Activated CD4-positive, alpha-beta T cell treated with anti-CD3 and anti-CD28 coated beads, Interleukin-2, amount 10 ng/mL, durations not matched to agents 7 days and 5 days (primary cell): ENCODE results near the gene OR10A3. TPM values are rescaled to one million over a fixed set of nuclear protein-coding genes. Genes with fewer than 3 reads are reported as not detected.

Experiments used
- CTCF ChIA-PET: fragments of 350-600 bp; sonication (Branson Sonifier 250); formaldehyde crosslinking; loops from one replicate; lab custom pipeline; 2021; ENCODE audit warnings: antibody characterized with exemption; lab: Charles Lee
- POLR2A ChIA-PET: fragments of 350-600 bp; sonication (Branson Sonifier 250); formaldehyde crosslinking; loops from one replicate; lab custom pipeline; 2021; ENCODE audit warnings: antibody characterized with exemption; lab: Charles Lee
- DNase-seq: peaks from one replicate; pipeline ENCODE4 v3.0.0-alpha.2; 2020
- H3K27ac Mint-ChIP-seq: one replicate; pipeline ENCODE4 v1.8.0; 2021; ENCODE audit warnings: mild to moderate bottlenecking, moderate library complexity, mixed read lengths
- H3K27me3 Mint-ChIP-seq: one replicate; pipeline ENCODE4 v1.8.0; 2021; ENCODE audit warnings: mixed read lengths
- H3K36me3 Mint-ChIP-seq: one replicate; pipeline ENCODE4 v1.8.0; 2021; ENCODE audit warnings: low read depth, mixed read lengths
- H3K4me1 Mint-ChIP-seq: one replicate; pipeline ENCODE4 v1.8.0; 2021; ENCODE audit warnings: mixed read lengths
- H3K4me3 Mint-ChIP-seq: one replicate; pipeline ENCODE4 v1.8.0; 2021; ENCODE audit warnings: mild to moderate bottlenecking, moderate library complexity, mixed read lengths
- H3K9me3 Mint-ChIP-seq: one replicate; pipeline ENCODE4 v1.8.0; 2021; ENCODE audit warnings: mixed read lengths
- total RNA-seq, 2 experiments: library from RNA; stranded (reverse); gene quantifications; one replicate each; pipeline ENCODE4 v1.2.3, GENCODE V29; 2021

OR10A3 gene
- total RNA-seq, 2 experiments from 2014 or later, result not detected

DNA sequence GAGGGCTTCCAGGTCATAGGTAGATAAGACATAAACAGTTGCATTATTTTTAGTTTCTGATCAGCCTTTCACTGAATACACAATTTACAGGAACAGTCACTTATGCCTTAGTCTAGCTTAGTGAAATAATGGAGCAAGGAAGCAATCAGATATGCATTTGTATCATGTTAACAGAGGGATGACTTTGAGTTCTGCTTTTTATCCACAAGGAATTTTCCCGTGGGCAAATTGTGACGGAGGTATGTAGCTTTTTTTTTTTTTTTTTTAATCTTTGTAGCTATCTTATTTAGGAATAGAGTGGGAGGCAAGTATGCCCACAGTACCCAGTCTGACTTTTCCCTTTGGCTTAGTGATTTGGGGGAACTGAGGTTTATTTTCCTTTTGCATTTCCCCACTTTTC, 27.2 kb upstream of the OR10A3 start:
- H3K27me3 Mint-ChIP-seq, result peaks cover 5% of the 10 kb centered on the region
- H3K9me3 Mint-ChIP-seq, result no peaks in the 10 kb centered on the region
- no peaks in the 10 kb centered on the region for H3K4me1 Mint-ChIP-seq
- POLR2A ChIA-PET, result no interaction called here
- CTCF ChIA-PET, result interaction anchor here (1.5 kb wide), 1 partner anchor 19 kb away, joined by 3 read pairs; the partner anchor contains the start of gene EIF3F
- no peak overlapping the region for H3K27ac Mint-ChIP-seq
- no peaks in the 10 kb centered on the region for H3K36me3 Mint-ChIP-seq
- DNase-seq, result no peak
- no peak overlapping the region for H3K4me3 Mint-ChIP-seq

DNA sequence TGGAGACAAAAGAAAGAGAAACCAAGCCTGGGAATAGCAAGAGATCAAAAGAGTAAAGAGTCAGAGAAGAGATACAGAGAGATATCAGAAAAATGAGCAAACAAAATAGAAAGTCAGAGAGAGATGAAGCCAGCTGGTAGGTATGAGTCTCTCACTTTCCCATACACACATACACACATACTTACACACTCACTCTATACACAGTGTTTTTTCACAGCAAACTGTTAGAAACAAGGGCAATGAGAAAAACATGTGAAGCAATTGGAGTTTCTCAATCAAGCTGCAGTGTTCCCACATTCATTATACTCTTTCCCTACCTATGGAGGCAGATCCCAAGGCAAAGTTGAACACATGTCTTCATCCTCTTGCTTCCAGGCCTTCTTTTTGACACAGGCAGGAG, 26.3 kb upstream of the OR10A3 start:
- no peaks in the 10 kb centered on the region for H3K36me3 Mint-ChIP-seq
- ChIA-PET POLR2A (no interaction called here), CTCF (interaction anchor here (1.5 kb wide), 1 partner anchor 19 kb away, joined by 3 read pairs; the partner anchor contains the start of gene EIF3F)
- peaks cover 5% of the 10 kb centered on the region for H3K27me3 Mint-ChIP-seq
- H3K4me3 Mint-ChIP-seq, result no peak overlapping the region
- H3K27ac Mint-ChIP-seq, result no peak overlapping the region
- DNase-seq, result no peak
- H3K9me3 Mint-ChIP-seq, result no peaks in the 10 kb centered on the region
- H3K4me1 Mint-ChIP-seq, result no peaks in the 10 kb centered on the region

DNA sequence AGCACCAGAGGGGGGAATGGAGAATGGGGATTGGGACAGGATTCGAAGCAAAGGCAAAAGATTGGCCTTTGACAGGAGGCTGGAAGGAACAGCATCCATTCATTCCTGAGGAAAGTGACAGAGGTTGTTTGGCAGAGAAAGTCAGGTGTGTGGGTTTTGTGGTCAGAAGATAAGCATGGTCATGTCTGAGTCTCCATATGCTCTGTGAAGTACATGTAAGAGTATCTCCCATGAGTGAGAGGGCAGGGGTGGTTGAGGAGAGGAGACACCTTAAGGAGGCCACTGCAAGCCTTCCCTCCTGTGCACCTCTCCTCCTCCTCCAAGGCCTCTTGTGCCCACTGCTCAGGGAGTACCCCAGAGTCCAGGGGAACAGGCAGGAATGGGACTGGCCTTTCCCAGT, 25.6 kb upstream of the OR10A3 start:
- CTCF ChIA-PET, result no interaction called here
- H3K9me3 Mint-ChIP-seq, result no peaks in the 10 kb centered on the region
- DNase-seq, result no peak
- POLR2A ChIA-PET, result no interaction called here
- no peak overlapping the region for H3K4me3 Mint-ChIP-seq
- no peak overlapping the region for H3K27ac Mint-ChIP-seq
- no peaks in the 10 kb centered on the region for H3K36me3 Mint-ChIP-seq
- peaks cover 5% of the 10 kb centered on the region for H3K27me3 Mint-ChIP-seq
- H3K4me1 Mint-ChIP-seq, result no peaks in the 10 kb centered on the region

DNA sequence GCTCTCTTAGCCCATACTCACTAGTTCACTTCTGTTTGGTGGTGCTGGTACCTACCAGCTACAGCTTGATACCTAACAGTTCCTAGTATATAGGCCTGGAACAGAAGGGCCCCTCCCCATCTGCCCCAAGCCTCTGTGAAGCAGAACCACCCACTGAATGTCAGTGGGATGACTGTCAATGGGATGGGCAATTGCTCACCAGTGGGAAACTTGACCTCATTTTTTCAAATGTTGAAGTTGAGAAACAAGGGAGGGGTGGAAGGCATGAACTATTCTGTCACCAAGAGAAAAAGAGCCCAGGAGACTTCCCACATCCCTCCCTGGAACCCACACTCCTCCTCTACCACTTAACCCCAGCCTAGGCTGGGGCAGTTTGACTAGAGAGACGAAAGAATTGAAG, 23.9 kb upstream of the OR10A3 start, which contains the start of gene NLRP10:
TSS of gene NLRP10 (minus strand) at position 62 of the 400 bp plus-strand sequence. CDS start 1,952 bp downstream, outside the sequence.
- ChIA-PET CTCF (no interaction called here), POLR2A (no interaction called here)
- Mint-ChIP-seq H3K36me3 (no peaks in the 10 kb centered on the region), H3K27me3 (peaks cover 5% of the 10 kb centered on the region), H3K27ac (no peak within 1 kb of the TSS), H3K4me3 (no peak within 1 kb of the TSS), H3K9me3 (no peaks in the 10 kb centered on the region), H3K4me1 (no peaks in the 10 kb centered on the region)
- DNase-seq, result no peak

DNA sequence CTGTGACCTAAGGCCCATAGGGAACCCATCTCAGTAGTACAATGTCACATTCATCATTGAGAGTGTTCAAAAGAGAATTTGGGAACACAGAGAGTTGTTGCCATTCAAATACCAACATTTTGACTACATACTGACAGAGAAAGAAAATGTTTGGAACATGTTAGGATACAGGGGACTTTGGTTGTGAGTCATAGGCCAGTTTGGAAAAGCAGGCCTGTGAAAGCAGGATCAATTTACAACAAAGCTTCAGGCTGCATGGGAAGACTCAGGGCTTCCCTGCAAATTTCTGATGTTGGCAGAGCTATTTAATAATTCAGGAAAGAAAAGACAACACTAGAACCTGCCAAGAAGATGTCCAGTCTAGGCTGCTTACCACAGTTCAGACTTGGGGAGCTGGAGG, 23.4 kb upstream of the OR10A3 start:
- Mint-ChIP-seq H3K27ac (no peak overlapping the region), H3K9me3 (no peaks in the 10 kb centered on the region), H3K36me3 (no peaks in the 10 kb centered on the region), H3K4me1 (no peaks in the 10 kb centered on the region), H3K4me3 (no peak overlapping the region), H3K27me3 (peaks cover 5% of the 10 kb centered on the region)
- POLR2A ChIA-PET, result no interaction called here
- no peak for DNase-seq
- CTCF ChIA-PET, result interaction anchor here (1.2 kb wide), 1 partner anchor 18 kb away, joined by 3 read pairs; no protein-coding TSS in a partner anchor

DNA sequence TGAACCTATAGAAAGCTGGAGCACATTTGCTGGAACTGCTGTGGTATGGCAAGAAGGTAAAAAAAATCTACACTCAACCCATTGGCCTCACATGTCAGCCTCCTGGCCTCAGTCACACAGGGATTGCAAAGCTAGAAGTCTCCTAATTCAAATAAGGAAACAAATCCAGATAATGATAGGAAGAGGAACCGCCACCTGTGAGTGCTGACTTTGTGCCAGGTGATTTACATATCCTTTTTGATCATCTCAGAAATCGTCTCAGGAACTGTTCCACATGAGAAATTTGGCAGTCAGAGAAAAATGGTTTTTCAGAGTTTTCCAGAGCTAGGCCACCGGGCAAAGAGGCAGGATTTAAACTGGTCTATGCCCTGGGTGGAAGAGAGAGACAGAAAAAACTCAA, 22.8 kb upstream of the OR10A3 start:
- peaks cover 9% of the 10 kb centered on the region for H3K27me3 Mint-ChIP-seq
- H3K4me1 Mint-ChIP-seq, result no peaks in the 10 kb centered on the region
- DNase-seq, result no peak
- no peaks in the 10 kb centered on the region for H3K9me3 Mint-ChIP-seq
- H3K36me3 Mint-ChIP-seq, result no peaks in the 10 kb centered on the region
- H3K27ac Mint-ChIP-seq, result no peak overlapping the region
- ChIA-PET POLR2A (no interaction called here), CTCF (interaction anchor here (1.0 to 1.2 kb wide), 2 partner anchors 10 to 18 kb away, joined by 3 read pairs; no protein-coding TSS in a partner anchor)
- no peak overlapping the region for H3K4me3 Mint-ChIP-seq

DNA sequence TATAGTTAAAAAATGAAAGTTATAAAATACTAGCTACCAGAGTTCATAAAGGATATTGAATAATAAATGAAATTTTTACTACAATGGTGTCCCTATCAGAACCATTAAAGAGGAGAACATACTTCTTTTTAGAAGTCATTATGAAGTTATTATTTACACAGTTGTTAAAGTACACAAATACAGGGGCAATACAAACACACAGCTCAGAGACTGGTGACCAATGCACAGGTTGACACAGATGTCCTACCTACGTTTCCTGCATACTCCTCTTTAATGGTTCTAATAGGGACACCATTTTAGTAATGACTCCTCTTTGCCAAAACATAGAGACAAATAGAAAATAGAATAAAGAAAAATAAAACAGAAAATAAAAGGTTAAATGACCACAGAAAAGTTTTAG, 13.7 kb upstream of the OR10A3 start:
- Mint-ChIP-seq H3K27ac (no peak overlapping the region), H3K36me3 (no peaks in the 10 kb centered on the region), H3K4me3 (no peak overlapping the region)

DNA sequence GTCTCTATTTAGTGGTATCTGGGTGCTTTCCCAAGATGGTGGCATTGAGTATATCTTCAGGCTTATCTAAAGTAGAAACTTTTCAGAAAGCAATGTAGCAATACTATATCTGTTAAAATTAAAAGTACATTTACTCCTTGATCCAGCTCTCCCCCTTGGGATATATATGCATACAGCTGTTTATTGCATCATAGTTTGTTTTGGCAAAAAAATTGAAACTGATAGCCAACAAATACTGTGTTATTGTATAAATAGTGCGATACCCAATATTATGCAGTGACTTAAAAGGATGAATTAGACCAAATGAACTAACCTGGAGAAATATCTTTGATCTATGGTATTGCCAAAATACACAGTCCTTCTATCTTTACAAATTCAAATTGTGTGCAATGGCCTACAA, 8.4 kb upstream of the OR10A3 start:
- ChIA-PET CTCF (no interaction called here), POLR2A (no interaction called here)
- no peaks in the 10 kb centered on the region for H3K9me3 Mint-ChIP-seq
- peaks cover 3% of the 10 kb centered on the region for H3K27me3 Mint-ChIP-seq
- no peak overlapping the region for H3K4me3 Mint-ChIP-seq
- H3K4me1 Mint-ChIP-seq, result no peaks in the 10 kb centered on the region
- DNase-seq, result no peak
- H3K27ac Mint-ChIP-seq, result no peak overlapping the region
- H3K36me3 Mint-ChIP-seq, result no peaks in the 10 kb centered on the region

More for the DNA sequence above, 13.7 kb upstream of the OR10A3 start:
- Mint-ChIP-seq H3K4me1 (no peaks in the 10 kb centered on the region), H3K9me3 (no peaks in the 10 kb centered on the region), H3K27me3 (peaks cover 13% of the 10 kb centered on the region)
- DNase-seq, result no peak
- ChIA-PET POLR2A (no interaction called here), CTCF (no interaction called here)

DNA sequence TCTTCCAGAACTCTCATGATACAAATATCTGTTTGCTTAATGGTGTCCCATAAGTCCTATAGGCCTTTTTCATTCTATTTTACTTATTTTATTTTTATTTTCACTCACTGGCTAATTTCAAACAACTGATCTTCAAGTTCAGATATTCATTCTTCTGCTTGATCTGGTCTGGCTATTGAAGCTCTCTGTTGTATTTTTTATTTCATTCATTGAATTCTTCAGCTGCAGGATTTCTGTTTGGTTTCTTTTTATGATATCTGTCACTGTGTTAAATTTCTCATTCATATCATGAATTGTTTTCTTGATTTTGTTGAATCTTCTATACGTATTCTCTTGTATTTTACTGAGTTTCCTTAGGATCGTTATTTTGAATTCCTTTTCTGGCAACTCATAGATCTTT, 2.6 kb upstream of the OR10A3 start:
- ChIA-PET POLR2A (no interaction called here), CTCF (interaction anchor here (2.1 kb wide), 1 partner anchor 43 kb away, joined by 7 read pairs; the partner anchor contains the start of gene EIF3F)
- Mint-ChIP-seq H3K36me3 (no peaks in the 10 kb centered on the region), H3K9me3 (peaks cover 17% of the 10 kb centered on the region), H3K27me3 (no peaks in the 10 kb centered on the region), H3K4me1 (no peaks in the 10 kb centered on the region), H3K27ac (no peak overlapping the region), H3K4me3 (no peak overlapping the region)
- no peak for DNase-seq

DNA sequence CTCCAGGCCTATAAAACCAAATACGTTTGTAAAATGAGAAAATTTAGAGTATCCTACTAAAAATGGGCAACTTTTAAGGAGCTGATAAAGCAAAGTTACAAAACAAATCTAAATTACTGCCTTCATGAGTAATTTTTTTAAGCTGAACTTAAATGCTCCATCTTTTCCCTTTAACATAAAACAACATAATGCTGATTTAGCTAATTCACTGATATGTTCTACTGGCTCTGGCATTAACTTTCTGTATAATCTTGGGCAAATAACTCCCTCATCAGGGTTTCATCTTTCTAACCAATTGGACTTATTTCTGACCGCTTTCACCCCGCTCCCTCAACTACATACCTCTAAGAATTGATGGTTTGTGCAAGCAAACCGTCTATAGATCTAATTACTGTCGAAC, 362 bp downstream of the OR10A3 start:
- Mint-ChIP-seq H3K36me3 (no peaks in the 10 kb centered on the region), H3K4me1 (no peaks in the 10 kb centered on the region), H3K9me3 (peaks cover 17% of the 10 kb centered on the region), H3K27ac (no peak overlapping the region), H3K27me3 (no peaks in the 10 kb centered on the region), H3K4me3 (no peak overlapping the region)
- ChIA-PET CTCF (no interaction called here), POLR2A (no interaction called here)
- DNase-seq, result no peak

DNA sequence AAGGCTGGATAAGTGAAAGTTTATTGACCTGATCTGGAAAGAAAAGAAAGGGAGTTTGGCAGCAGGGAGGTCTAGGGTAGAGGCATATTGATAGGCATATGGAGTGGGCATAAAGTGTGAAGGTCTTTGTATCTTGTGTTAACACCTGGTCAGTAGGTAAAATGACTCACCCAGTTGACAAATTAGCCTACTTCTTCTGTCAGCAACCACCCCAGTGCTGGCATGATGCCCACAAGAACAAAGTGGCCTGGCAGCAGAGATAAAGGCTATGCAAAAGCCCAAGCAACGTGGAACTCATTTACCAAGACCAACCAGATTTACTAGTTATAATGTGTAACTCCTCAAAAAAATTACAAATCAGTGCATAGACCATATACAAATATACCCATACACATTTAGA, 4.9 kb downstream of the OR10A3 start:
- H3K27me3 Mint-ChIP-seq, result peaks cover 4% of the 10 kb centered on the region
- H3K36me3 Mint-ChIP-seq, result no peaks in the 10 kb centered on the region
- H3K27ac Mint-ChIP-seq, result no peak overlapping the region
- no peak for DNase-seq
- no peak overlapping the region for H3K4me3 Mint-ChIP-seq
- no peaks in the 10 kb centered on the region for H3K4me1 Mint-ChIP-seq
- ChIA-PET CTCF (no interaction called here), POLR2A (no interaction called here)
- H3K9me3 Mint-ChIP-seq, result no peaks in the 10 kb centered on the region

DNA sequence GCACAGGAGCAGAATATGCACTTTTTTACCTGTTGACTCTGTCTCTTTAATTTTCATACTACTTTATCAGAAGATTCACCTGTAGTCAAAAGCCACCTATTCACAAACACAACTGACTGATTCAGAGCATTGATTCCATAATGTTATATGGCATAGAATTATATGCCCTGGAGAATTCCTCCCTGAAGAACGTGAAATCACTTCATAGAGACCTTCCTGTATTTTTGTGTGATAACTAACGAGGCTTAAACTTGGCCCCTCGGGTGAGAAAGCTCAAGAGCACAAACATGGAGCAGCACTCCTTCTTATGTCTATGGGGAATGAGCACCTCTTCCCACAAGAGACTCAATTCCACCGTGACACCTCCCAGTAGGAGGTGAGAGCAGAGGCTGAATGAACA, 10.3 kb downstream of the OR10A3 start, which contains the start of gene OR10A6:
TSS of gene OR10A6 (minus strand) at position 101 of the 400 bp plus-strand sequence. CDS start 2,606 bp downstream, outside the sequence.
- H3K4me1 Mint-ChIP-seq, result no peaks in the 10 kb centered on the region
- DNase-seq, result no peak
- H3K36me3 Mint-ChIP-seq, result no peaks in the 10 kb centered on the region
- peaks cover 15% of the 10 kb centered on the region for H3K27me3 Mint-ChIP-seq
- POLR2A ChIA-PET, result no interaction called here
- CTCF ChIA-PET, result no interaction called here
- H3K4me3 Mint-ChIP-seq, result no peak within 1 kb of the TSS
- no peaks in the 10 kb centered on the region for H3K9me3 Mint-ChIP-seq
- H3K27ac Mint-ChIP-seq, result no peak within 1 kb of the TSS

DNA sequence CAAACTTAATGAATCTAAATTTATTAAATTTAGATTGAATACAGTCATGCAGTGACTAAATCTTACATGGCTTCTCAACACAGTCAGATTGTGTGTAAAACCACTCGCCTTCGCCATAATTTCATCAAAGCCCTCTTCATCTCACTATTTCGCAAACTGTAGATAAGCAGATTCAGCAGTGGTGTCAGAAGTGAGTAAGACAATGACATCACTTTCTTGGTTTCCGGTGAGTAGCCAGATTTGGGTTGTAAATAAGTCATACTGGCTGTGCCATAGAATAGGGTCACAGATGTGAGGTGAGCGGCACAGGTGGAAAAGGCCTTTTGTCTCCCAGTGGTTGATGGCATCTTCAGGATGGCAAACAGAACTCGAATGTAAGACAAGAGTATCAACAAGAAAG, 13.9 kb downstream of the OR10A3 start:
- Mint-ChIP-seq H3K4me1 (no peaks in the 10 kb centered on the region), H3K9me3 (no peaks in the 10 kb centered on the region), H3K4me3 (no peak overlapping the region), H3K27ac (no peak overlapping the region), H3K36me3 (no peaks in the 10 kb centered on the region), H3K27me3 (peaks cover 16% of the 10 kb centered on the region)
- no peak for DNase-seq
- ChIA-PET POLR2A (no interaction called here), CTCF (no interaction called here)

DNA sequence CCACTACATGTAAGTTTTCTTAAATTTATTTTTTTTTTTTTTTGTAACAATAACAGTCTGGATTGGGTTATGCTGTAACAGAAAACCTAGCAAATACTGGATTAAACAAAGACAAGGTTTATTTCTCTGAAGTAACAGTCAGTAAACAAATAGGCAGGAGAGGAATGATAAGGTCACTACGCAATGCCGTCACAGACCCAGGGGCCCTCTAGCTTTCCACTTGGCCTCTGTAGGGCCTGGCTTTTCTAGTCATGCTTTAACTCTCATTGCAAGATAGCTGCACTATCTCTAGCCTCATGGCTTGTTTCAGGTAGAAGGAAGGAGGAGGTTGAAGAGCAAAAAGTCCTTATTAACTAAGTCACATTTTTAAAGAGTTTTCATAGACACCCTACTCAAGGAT, 17.0 kb downstream of the OR10A3 start:
- POLR2A ChIA-PET, result interaction anchor here (0.6 kb wide), 1 partner anchor 140 kb away, joined by 3 read pairs; no protein-coding TSS in a partner anchor
- CTCF ChIA-PET, result interaction anchor here (0.7 kb wide), 1 partner anchor 713 kb away, joined by 3 read pairs; no protein-coding TSS in a partner anchor
- Mint-ChIP-seq H3K27me3 (peaks cover 8% of the 10 kb centered on the region), H3K36me3 (no peaks in the 10 kb centered on the region), H3K4me1 (no peaks in the 10 kb centered on the region), H3K9me3 (no peaks in the 10 kb centered on the region), H3K4me3 (no peak overlapping the region), H3K27ac (no peak overlapping the region)
- DNase-seq, result no peak
